Amniotic epithelial cell (primary cell): ENCODE results near the gene WTIP.
"Not testable (repeated sequence)": the region's sequence is repeated elsewhere in the genome, so short reads cannot be mapped to it uniquely, and the experiment has no call there.

ENCODE experiments used
- DNase-seq: peaks from one replicate; pipeline ENCODE4 v3.0.0-alpha.2; 2010; ENCODE audit warnings: low read depth

The WTIP gene

GRCh38 chr19:34480971-34481841, at the start of gene WTIP:
Gene WTIP, plus strand, starts transcription at chr19:34481758. Its CDS starts 217 bp downstream, at chr19:34481975.
- DNase-seq, result peak; percentile 89

GRCh38 chr19:34432797-34433196, 48.8 kb upstream of the WTIP start:
- peak; percentile 45 for DNase-seq

DNA sequence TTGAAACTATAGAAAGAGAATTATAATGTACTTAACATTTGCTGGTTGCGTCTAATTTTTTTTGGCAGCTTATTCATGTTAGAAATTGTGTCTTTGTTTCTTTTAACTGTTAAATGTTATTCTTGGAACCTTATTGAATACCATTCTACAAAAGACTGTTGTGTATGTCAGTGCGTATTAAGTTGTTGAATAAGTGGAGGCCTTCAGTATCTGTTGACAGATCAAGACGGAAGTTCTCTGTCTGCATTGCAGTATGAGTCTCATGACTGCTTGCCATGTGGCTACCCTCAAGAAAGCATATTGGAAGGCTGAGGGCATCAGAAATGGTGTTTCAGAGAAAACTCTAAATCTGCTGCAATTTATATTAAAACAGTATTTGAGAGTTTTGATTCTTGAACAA, 44.8 kb upstream of the WTIP start:
- DNase-seq, result no peak

DNA sequence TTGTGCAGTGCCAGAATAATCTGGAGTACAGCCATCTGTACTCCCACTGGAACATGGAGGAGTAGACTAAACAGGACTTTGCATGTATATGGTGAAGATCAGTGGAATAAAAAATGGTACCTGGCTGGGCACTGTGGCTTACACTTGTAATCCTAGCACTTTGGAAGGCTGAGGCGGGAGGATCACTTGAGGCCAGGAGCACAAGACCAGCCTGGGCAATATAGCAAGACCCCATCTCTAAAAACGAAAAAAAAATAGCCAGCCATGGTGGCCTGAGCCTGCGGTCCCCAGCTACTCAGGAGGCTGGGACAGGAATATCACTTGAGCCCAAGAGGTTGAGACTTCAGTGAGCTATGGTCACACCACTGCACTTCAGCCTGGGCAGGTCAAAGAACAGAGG, 33.4 kb upstream of the WTIP start:
- no peak for DNase-seq

DNA sequence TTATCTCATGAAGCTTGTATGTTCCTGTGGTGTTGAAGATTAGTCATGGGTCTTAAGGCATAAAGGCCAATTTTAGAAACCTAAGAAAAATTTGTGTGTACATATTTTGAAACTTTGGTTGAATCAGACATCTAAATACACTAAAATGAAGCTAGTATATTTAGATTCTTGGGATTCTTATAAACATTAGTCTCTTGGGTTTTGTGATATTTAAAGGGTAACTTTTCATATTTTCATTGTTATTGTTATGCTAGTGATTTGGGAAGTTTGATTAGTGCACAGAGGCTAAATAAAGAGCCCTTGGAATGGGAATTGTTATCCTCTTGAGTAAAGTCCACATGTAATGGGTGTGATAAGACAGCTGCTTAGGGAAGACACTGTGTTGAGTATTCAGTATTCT, 28.8 kb upstream of the WTIP start:
- peak; percentile 19 for DNase-seq

DNA sequence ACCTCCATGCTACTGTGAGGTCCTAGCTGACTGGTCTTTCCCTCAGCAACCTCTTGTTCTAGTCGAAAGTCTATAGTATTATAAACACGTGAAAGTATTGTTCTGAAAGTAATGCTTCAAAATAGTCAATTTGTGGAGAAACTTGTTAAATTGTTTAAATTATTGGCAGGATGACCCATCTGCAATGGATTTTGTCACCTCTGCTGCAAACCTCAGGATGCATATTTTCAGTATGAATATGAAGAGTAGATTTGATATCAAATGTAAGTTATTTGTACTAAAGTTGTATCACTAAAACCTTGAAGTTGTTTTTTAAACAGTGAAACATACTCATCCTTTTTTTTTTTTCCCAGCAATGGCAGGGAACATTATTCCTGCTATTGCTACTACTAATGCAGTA, 27.5 kb upstream of the WTIP start:
- DNase-seq, result no peak

- DNase-seq, result no peak
Observed at GRCh38 chr19:34454685-34455084, 26.9 kb upstream of the WTIP start.

- DNase-seq, result not testable (repeated sequence)
Observed at GRCh38 chr19:34455783-34456480, 25.6 kb upstream of the WTIP start.

- DNase-seq, result no peak
Observed at GRCh38 chr19:34457446-34457845, 24.1 kb upstream of the WTIP start.

- no peak for DNase-seq
Observed at GRCh38 chr19:34458677-34459076, 22.9 kb upstream of the WTIP start.

DNA sequence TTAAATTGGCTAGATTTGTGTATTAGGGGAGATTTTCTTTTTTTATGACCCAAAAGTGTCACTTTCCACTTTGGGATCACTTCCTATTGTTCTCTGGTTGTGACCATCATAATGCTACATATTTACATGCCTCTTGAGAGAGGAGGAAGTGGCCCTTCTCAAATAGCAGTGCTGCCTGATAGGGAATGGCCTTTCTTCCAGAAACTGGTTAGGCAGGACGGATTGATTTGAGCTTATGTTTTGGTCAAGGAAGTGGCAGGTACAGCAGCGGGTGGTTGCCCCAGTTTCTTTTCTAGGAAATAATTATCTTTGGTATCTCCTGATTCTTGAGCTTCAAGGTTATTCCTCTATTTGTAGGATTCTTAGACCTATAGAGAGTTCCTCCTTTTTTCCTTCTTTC, 21.9 kb upstream of the WTIP start:
- no peak for DNase-seq

DNA sequence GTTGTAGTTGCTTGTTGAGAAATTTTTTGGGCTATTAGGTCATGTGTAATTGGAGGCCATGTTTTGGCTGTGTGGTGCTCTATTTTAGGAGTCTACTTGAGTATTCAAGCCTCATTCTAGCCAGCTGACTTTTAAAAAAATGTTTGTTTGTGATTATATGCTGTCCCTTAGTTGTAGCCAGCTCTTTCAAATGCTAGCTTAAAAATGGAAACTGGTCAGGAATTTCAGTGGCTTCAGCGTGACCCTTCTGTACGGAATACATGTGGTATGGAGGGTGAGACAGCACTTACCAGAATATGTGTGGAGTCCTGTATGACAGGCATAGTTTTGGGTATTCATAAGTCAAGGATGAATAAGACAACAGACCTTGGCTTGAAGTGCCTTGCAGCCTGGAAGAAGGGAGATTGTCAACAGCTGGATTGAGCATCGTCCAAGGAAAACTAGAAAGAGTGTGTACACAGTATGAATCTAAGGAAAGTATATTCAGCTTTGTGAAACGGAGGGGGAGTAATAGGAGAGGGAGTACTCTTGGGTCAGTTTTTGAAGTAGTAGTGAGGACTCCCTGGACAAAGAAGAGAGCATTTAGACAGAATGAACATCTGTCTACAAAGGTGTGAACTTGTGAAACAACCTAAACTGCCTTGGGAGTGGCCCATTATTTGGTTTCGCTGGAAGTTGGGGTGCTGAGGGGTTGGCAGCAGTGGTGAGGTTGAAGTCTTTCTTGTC, 20.0 kb upstream of the WTIP start:
- DNase-seq, result no peak

- not testable (repeated sequence) for DNase-seq
Observed at GRCh38 chr19:34464785-34465184, 16.8 kb upstream of the WTIP start.

- DNase-seq, result no peak
Observed at GRCh38 chr19:34468409-34468808, 13.1 kb upstream of the WTIP start.

- DNase-seq, result not testable (repeated sequence)
Observed at GRCh38 chr19:34469026-34469425, 12.5 kb upstream of the WTIP start.

DNA sequence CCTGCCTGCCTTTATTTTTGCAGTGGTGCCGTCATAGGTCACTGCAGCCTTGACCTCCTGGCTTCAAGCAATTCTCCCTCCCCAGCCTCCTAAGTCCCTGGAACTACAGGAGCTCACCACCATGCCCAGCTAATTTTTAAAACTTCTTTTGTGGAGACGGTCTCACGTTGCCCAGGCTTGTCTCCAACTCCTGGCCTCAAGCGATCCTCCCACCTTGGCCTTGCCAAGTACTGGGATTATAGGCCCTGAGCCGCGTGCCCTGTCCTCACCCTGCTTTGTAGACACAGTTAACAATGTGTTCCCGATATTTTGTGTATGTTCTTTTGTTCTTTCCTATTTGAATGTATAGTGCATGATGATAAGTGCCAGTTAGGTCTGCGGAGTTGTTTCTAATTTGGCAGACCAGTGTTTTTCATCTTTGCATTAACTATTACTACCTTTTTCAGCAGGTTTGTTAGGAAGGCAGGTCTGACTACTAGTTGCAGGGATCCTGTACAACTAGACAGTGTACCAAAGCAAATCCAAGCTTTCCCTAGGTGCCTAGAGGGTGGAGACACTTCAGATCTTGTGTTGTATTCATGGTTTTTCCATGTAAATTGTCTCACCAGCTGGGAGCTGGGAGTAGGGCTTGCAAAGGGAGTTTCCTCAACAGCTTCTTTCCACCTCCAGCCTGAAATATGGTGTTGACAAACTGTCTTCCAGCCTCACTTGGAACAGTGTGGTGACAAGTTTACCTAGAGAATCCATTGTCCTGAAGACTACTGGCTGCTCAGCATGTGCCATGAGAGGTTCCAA, 9.5 kb upstream of the WTIP start:
- no peak for DNase-seq

GRCh38 chr19:34474233-34474989, 7.1 kb upstream of the WTIP start:
- DNase-seq, result no peak

- DNase-seq, result peak; percentile 87
Observed at GRCh38 chr19:34475026-34475974, 6.3 kb upstream of the WTIP start.

GRCh38 chr19:34475975-34476594, 5.5 kb upstream of the WTIP start:
- no peak for DNase-seq
